ENCODE data around the gene NFE2L3. TPM values are rescaled to one million over a fixed set of nuclear protein-coding genes. Genes with fewer than 3 reads are reported as not detected.
"Not testable (repeated sequence)": the region's sequence is repeated elsewhere in the genome, so short reads cannot be mapped to it uniquely, and the experiment has no call there.

NFE2L3 gene
- total and polyA plus RNA-seq, 2 experiments from 2014 or later, result 6.5 to 10.0 TPM

DNA sequence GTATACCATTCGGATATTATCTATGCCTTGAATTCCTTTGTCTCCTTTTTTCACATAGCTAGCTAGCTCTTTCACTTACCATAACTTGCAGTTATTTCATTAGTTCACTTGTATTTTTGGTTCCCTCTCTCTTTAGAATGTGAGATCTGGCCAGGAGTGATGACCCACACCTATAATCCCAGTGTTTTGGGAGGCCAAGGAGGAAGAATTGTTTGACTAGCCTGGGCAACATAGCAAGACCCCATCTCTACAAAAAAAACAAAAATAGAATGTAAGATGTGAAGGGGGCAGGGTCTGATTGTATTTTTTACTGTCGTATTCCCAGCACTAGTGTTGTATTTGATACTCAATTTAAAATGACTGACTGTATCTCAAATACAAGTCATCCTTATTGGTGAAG lies 19.6 kb downstream of the NFE2L3 start:
- TF ChIP-seq CTCF (IDR thresholded peaks at IDR 0.05; ENCODE audit: poor library complexity), result no peak
- no peak for TF ChIP-seq EZH2 (IDR thresholded peaks at IDR 0.05; ENCODE audit: borderline replicate concordance)
- TF ChIP-seq EZH2phosphoT487 (IDR thresholded peaks at IDR 0.05; ENCODE audit: low read depth, severe bottlenecking, unreplicated experiment), result no peak
- Histone ChIP-seq H3K27ac (no peak overlapping the region), H3K36me3 (replicated peaks; ENCODE audit: insufficient read depth, low read depth) (no peaks in the 10 kb centered on the region), H2AFZ (no peak overlapping the region), H4K20me1 (ENCODE audit: insufficient read depth, poor library complexity, severe bottlenecking) (no peaks in the 10 kb centered on the region), H3K9me3 (ENCODE audit: low read depth) (no peaks in the 10 kb centered on the region), H3K9me2 (replicated peaks; ENCODE audit: insufficient read depth) (no peaks in the 10 kb centered on the region), H3K4me3 (no peak overlapping the region), H3K27me3 (no peaks in the 10 kb centered on the region), H3K79me2 (no peaks in the 10 kb centered on the region), H3K4me1 (ENCODE audit: insufficient read depth) (peaks cover 4% of the 10 kb centered on the region), H3K4me2 (no peak overlapping the region)
- WGBS (ENCODE audit: low lambda C conversion rate, missing lambda C conversion rate), result 96% methylated on average over 2 of the region's 2 CpGs
- DNase-seq (ENCODE audit: low spot score), result no peak

DNA sequence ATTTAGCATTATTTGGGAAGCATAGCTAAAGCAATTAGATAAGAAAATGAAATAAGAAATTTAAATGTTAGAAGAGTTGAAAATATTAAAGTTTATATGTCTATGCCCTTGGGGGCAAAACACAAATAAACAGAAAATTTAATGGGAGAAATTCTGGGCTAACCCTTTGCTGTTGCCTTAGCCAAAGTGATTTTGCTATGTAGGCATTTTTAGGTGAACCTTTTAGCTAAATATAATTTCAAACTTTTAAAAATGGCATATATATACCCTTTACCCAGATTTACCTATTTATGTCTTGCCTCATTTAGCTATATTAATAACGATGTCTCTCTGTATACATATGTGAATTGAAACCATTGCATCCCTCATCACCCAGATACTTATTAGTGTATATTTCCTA lies 20.1 kb downstream of the NFE2L3 start:
- Histone ChIP-seq H3K4me3 (no peak overlapping the region), H3K36me3 (replicated peaks; ENCODE audit: insufficient read depth, low read depth) (no peaks in the 10 kb centered on the region), H3K9me2 (replicated peaks; ENCODE audit: insufficient read depth) (no peaks in the 10 kb centered on the region), H3K79me2 (no peaks in the 10 kb centered on the region), H3K27me3 (no peaks in the 10 kb centered on the region), H4K20me1 (ENCODE audit: insufficient read depth, poor library complexity, severe bottlenecking) (no peaks in the 10 kb centered on the region), H3K27ac (no peak overlapping the region), H3K9me3 (ENCODE audit: low read depth) (no peaks in the 10 kb centered on the region), H3K4me1 (ENCODE audit: insufficient read depth) (peaks cover under 1% of the 10 kb centered on the region), H3K4me2 (no peak overlapping the region), H2AFZ (no peak overlapping the region)
- TF ChIP-seq EZH2phosphoT487 (IDR thresholded peaks at IDR 0.05; ENCODE audit: low read depth, severe bottlenecking, unreplicated experiment) (no peak), EZH2 (IDR thresholded peaks at IDR 0.05; ENCODE audit: borderline replicate concordance) (no peak), CTCF (IDR thresholded peaks at IDR 0.05; ENCODE audit: poor library complexity) (no peak)
- 100% methylated on average over 1 of the region's 1 CpG for WGBS (ENCODE audit: low lambda C conversion rate, missing lambda C conversion rate)
- no peak for DNase-seq (ENCODE audit: low spot score)

- H3K4me1 ChIP-seq (ENCODE audit: insufficient read depth); H3K4me2 ChIP-seq; H4K20me1 ChIP-seq (ENCODE audit: insufficient read depth, poor library complexity, severe bottlenecking); H3K27me3 ChIP-seq; H2AFZ ChIP-seq; DNase-seq (ENCODE audit: low spot score); H3K4me3 ChIP-seq; H3K36me3 ChIP-seq (replicated peaks; ENCODE audit: insufficient read depth, low read depth); H3K9me3 ChIP-seq (ENCODE audit: low read depth); H3K79me2 ChIP-seq; H3K9me2 ChIP-seq (replicated peaks; ENCODE audit: insufficient read depth): not testable (repeated sequence)
- 90% methylated on average over 1 of the region's 4 CpGs for WGBS (ENCODE audit: low lambda C conversion rate, missing lambda C conversion rate)
- H3K27ac ChIP-seq, result peak overlapping the region; percentile 71
Measured at GRCh38 chr7:26175903-26176302, 23.9 kb downstream of the NFE2L3 start.

- not testable (repeated sequence) for H3K9me3 ChIP-seq (ENCODE audit: low read depth); H4K20me1 ChIP-seq (ENCODE audit: insufficient read depth, poor library complexity, severe bottlenecking); H3K9me2 ChIP-seq (replicated peaks; ENCODE audit: insufficient read depth); H3K4me2 ChIP-seq; H3K4me1 ChIP-seq (ENCODE audit: insufficient read depth); DNase-seq (ENCODE audit: low spot score); H3K79me2 ChIP-seq; H3K27ac ChIP-seq; H2AFZ ChIP-seq; H3K36me3 ChIP-seq (replicated peaks; ENCODE audit: insufficient read depth, low read depth); H3K27me3 ChIP-seq; H3K4me3 ChIP-seq
- WGBS (ENCODE audit: low lambda C conversion rate, missing lambda C conversion rate), result 83% methylated on average over 1 of the region's 26 CpGs
Measured at GRCh38 chr7:26176696-26177095, 24.7 kb downstream of the NFE2L3 start.

DNA sequence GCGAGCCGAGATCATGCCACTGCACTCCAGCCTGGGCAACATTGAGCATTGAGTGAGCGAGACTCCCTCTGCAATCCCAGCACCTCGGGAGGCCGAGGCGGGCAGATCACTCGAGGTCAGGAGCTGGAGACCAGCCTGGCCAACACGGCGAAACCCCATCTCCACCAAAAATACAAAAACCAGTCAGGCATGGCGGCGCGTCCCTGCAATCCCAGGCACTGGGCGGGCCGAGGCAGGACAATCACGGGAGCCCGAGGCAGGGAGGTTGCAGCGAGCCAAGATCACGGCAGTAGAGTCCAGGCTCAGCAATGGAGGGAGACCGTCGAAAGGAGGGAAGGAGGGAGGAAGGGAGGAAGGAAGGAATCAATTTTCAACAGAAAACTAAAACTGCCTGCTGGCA lies 25.3 kb downstream of the NFE2L3 start:
- DNase-seq (ENCODE audit: low spot score); H3K4me1 ChIP-seq (ENCODE audit: insufficient read depth); H2AFZ ChIP-seq; H3K4me2 ChIP-seq; H3K79me2 ChIP-seq; H3K36me3 ChIP-seq (replicated peaks; ENCODE audit: insufficient read depth, low read depth); H3K4me3 ChIP-seq; H3K27ac ChIP-seq; H4K20me1 ChIP-seq (ENCODE audit: insufficient read depth, poor library complexity, severe bottlenecking); H3K27me3 ChIP-seq; H3K9me3 ChIP-seq (ENCODE audit: low read depth); H3K9me2 ChIP-seq (replicated peaks; ENCODE audit: insufficient read depth): not testable (repeated sequence)
- 96% methylated on average over 20 of the region's 20 CpGs for WGBS (ENCODE audit: low lambda C conversion rate, missing lambda C conversion rate)

Measured in hepatocyte (in vitro differentiated cells).